NCI-H774 (cell line): Measurements from ENCODE around the gene ZNF84.

Experiments
- DNase-seq: peaks from one replicate; lab custom pipeline; 2025; lab: John Stamatoyannopoulos, UW

ZNF84 gene

GRCh38 chr12:133037207-133038005 is at the start of gene ZNF84:
Gene ZNF84, plus strand, starts transcription at chr12:133037509. Its CDS starts 3,959 bp downstream, at chr12:133041468.
- peak; percentile 98 for DNase-seq

GRCh38 chr12:132998741-132999140 is 38.6 kb upstream of the ZNF84 start:
- DNase-seq, result no peak

- DNase-seq, result no peak
Measured at GRCh38 chr12:133010657-133011297, 26.5 kb upstream of the ZNF84 start.

DNA sequence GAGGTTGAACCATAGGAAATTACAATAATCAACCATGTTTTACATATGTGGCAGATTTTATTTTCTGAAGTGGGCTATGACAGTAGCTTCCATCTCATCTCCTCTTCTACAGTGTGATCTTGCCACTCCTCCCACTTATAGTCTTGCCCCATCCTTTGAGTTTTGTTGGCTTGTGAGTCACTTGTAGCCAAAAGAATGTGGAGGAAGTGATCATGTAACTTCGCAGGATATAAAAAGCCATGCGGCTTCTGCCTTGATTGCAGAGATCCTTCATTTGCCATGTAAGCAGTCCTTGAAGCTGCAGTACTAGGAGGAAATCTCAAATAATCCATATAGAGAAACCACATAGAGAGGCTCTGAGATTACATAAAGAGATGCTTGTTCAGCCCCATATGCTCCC is 13.7 kb upstream of the ZNF84 start:
- no peak for DNase-seq

GRCh38 chr12:133026996-133027395 is 10.3 kb upstream of the ZNF84 start:
- DNase-seq, result no peak

DNA sequence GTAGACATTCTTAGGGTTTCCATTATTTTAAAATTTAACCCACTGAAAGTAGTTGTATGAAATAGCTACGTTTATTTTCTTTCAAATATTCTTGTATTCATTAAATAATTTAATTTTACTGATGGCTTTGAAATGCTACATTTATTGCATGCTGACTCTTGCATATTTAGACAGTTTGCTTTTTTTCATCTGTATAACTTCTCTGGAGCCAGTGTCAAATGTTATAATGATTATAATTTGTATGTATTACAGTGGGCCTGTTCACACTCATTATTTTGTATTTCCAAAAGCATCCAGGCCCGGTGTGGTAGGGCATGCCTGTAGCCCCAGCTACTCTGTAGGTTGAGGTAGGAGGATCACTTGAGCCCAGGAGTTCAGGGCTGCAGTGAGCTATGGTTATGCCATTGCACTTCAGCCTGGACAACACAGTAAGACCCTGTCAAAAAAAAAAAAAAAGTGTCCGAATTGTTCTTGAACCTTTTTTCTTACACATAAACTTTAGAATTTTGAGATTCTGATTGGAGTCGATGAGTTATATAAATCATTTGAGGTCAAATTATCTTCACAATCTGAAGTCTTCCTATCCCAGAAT is 905 bp downstream of the ZNF84 start:
- no peak for DNase-seq

DNA sequence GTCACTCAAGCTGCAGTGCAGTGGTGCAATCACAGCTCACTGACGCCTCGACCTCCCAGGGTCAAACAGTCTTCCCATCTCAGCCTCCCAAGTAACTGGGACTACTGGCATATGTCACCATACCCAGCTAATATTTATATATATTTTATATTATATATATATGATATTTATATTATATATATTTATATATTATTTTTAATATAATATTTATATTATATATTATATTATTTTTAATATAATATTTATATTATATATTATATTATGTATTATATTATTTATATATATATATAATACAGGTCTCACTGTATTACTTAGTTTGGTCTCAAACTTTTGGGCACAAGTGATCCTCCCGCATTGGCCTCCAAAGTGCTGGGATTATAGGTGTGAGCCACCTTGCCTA is 9.4 kb downstream of the ZNF84 start:
- DNase-seq, result no peak

GRCh38 chr12:133057446-133057845 is 20.1 kb downstream of the ZNF84 start:
- DNase-seq, result no peak

- peak; percentile 1 for DNase-seq
Measured at GRCh38 chr12:133058203-133059113, 21.1 kb downstream of the ZNF84 start.

DNA sequence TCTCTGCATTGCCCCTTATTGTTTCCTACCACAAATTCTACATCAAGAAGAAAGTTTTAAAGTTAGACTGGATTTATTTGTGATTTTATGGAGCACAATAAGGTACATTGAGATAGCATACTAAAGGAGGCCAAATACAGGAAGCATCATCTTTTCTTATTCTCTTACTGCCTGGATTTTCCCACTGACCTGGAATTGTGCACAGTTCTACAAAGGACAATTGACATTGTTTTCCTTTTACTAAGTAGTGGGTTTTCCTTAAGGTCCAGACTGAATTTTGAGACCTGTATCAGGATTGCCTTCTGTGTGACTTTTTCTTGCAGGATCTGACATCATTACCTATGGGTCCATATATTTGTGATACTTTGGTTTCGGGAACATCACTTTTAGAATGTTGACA is 24.6 kb downstream of the ZNF84 start:
- DNase-seq, result no peak

GRCh38 chr12:133063556-133063955 is 26.2 kb downstream of the ZNF84 start:
- DNase-seq, result no peak

DNA sequence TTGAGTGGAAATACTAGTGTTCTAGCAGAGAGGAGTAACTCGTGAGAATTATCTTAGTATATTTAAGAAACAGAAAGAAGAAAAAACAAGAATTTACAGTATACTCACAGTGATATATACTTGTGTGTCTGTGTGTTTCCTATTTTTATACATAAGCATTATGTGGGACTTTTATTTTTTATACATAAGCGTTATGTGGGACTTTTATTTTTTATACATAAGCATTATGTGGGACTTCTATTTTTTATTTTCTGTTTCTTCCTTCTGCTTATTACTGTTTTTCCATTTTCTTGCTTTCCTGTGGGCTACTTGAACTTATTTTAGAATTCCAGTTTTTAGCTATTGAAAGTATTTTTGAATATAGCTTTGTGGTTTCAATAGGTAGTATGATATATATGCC is 36.5 kb downstream of the ZNF84 start:
- no peak for DNase-seq

GRCh38 chr12:133080026-133080367 is 42.7 kb downstream of the ZNF84 start:
- DNase-seq, result peak; percentile 99

DNA sequence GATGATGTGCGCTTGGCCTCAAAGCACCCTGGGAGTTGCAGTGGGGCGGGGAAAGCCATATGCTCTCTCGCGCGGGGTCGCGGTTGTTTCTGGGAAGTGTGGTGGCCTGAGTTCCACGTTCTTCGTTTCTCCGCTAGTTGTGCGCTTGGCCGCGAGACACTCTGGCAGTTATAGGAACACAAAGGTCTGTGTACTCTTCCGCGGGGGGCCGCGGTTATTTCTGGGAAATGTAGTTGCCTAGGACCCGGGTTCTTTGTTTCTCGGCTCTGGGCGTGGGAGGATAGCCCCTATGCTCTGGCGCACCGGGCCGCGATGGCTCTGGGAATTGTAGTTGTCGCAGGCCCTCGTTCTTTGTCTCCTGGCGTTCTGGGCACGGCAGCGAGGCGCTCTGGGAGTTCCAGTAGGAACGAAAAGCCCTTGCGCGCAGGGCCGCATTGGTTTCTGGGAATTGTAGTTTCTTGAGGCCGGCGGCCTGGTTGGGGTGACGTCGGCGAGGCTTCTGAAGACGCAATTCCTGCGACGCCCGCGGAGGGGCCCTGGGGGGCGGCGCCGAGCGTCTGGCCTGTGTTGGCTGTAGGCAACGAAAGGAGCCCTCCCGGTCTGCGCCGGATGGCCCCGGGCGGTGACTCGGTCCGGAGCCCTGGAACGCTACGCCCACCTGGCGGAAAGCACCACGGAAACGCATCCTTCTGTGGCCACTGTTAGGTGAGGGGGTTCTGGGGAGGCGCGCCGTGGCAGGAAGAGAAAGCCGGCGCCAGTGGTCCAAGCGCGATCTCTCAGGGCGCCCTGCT is 43.3 kb downstream of the ZNF84 start, which contains the start of gene ZNF140:
ZNF140 (plus strand) TSS at position 556 of the 791 bp plus-strand sequence. CDS start 398 bp downstream, outside the sequence.
- DNase-seq, result peak; percentile 98

- no peak for DNase-seq
Measured at GRCh38 chr12:133081159-133081780, 44.0 kb downstream of the ZNF84 start.

DNA sequence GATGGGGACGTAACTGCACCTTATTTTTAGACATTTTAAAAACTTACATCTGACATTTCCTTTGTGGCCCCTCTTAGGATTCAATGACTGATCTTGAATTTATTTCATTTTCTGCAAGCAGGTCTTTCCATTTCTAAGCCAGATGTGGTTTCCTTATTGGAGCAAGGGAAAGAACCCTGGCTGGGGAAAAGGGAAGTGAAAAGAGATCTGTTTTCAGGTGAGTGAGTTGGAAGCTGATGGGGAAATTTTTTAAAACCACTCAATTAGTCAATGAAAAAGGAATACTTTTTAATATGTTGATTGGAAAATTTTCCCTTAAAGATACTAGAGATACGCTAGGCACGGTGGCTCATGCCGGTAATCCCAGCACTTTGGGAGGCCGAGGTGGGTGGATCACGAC is 46.0 kb downstream of the ZNF84 start:
- DNase-seq, result no peak

DNA sequence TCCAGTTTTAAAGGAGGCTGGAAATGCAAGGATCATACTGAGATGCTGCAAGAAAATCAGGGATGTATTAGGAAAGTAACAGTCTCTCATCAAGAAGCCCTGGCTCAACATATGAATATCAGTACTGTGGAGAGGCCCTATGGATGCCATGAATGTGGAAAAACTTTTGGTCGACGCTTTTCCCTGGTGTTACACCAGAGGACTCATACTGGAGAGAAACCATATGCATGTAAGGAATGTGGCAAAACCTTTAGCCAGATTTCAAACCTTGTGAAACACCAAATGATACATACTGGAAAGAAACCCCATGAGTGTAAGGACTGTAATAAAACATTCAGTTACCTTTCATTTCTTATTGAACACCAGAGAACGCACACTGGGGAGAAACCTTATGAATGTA is 68.3 kb downstream of the ZNF84 start:
- no peak for DNase-seq

DNA sequence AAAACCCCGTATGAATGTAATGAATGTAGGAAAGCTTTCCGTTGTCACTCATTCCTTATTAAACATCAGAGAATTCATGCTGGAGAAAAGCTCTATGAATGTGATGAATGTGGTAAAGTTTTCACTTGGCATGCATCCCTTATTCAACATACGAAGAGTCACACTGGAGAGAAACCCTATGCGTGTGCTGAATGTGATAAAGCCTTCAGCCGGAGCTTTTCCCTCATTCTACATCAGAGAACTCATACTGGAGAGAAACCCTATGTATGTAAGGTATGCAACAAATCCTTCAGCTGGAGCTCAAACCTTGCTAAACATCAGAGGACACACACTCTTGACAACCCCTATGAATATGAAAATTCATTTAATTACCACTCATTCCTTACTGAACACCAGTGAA is 68.9 kb downstream of the ZNF84 start:
- no peak for DNase-seq

- no peak for DNase-seq
Measured at GRCh38 chr12:133107121-133107520, 69.8 kb downstream of the ZNF84 start.

DNA sequence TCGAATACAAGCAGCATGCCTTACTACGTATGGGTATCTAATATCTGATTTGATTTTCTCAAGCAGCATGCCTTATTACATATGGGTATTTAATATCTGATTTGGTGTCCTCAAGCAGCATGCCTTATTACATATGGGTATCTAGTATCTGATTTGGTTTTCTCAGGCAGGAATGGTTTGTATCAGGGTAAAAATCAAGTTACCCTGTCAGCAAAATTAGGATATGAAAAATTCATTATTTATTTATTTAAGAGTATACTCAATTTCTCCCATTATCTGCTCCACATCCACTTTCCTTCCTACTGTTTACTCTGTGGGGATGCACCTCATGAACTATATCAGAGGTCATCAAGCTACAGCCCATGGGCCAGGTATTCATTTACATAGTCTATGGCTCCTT is 70.8 kb downstream of the ZNF84 start:
- no peak for DNase-seq
